ENCODE data around the gene SYT8. TPM values are rescaled to one million over a fixed set of nuclear protein-coding genes. Genes with fewer than 3 reads are reported as not detected.
"Not testable (repeated sequence)": the region's sequence is repeated elsewhere in the genome, so short reads cannot be mapped to it uniquely, and the experiment has no call there.

SYT8 gene
- total RNA-seq, 2 experiments from 2014 or later: not detected

DNA sequence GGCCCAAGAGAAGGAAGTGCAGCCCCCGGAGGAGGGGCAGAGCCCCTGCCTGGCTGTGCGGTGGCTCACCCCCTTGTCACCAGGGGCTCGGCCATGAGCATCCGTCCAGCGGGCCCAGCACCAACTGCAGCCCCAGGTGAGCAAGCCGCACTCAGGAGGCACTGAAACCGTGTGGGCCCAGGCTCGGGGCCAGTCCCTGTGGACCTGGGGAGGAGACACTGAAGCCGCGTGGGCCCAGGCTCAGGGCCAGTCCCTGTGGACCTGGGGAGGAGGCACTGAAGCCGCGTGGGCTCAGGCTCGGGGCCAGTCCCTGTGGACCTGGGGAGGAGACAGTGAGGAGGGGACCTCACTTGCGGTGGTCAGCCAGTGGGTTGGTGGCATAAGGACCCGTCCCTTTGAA, 32.0 kb downstream of the SYT8 start:
- Mint-ChIP-seq H3K27ac (no peak overlapping the region), H3K4me1 (peaks cover 21% of the 10 kb centered on the region)
- POLR2A ChIA-PET: no interaction called here

DNA sequence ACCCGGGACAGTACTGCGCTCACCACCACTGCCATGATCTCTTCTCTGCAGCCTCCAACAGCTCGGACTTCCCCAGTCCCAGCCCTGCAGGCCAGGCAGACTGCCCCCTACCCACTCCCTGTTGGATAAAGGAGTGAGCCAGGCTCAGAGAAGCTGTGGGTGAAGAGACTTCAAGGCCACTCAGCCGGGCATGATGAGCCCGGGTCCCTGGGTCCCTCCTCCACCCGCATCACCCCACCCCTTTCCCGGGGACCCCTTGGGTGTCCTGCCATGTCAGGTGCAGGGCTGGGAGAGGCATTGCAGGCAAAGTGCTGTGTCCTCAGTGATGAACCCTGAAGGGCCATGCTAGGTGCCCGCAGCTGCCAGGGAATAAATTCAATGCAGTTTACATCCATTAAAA, 32.6 kb downstream of the SYT8 start:
- no peak for DNase-seq
- Mint-ChIP-seq H3K9me3 (no peaks in the 10 kb centered on the region), H3K27ac (no peak overlapping the region), H3K4me1 (peaks cover 22% of the 10 kb centered on the region), H3K4me3 (no peak overlapping the region), H3K36me3 (peaks cover 6% of the 10 kb centered on the region), H3K27me3 (no peaks in the 10 kb centered on the region)
- ATAC-seq (ENCODE audit: low read depth): no peak
- POLR2A ChIA-PET: no interaction called here

More for the DNA sequence above, 32.0 kb downstream of the SYT8 start:
- Mint-ChIP-seq H3K36me3 (peaks cover 6% of the 10 kb centered on the region), H3K9me3 (no peaks in the 10 kb centered on the region), H3K4me3 (no peak overlapping the region), H3K27me3 (no peaks in the 10 kb centered on the region)
- DNase-seq: no peak
- ATAC-seq (ENCODE audit: low read depth): no peak

DNA sequence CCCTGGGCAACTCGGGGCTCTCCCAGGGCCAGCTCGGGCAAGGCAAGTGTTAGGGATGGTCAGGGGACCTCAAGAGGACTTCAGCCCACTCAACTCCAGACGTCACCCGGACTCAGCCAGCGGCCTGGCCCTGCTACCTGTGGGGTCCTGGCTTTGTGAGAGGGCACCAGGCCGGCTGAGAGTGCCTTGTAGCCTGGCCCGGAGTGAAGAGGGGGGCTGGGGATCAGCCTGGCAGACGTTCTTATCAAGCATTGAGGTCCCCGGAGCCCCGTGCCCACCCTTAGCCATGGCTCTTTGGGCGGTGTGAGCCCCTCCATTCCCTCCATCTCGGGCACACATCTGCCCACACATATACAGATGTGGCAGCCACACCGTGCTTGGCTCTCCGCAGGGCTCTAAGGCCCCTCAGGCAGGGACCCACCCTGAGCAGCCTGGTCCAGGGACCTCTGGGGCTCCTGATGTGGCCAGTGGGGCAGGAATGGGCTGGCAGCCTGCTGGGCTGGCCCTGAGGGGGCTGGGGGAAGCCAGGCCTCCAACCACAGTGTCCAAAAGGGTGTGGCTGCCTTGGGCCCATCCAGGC, 33.4 kb downstream of the SYT8 start:
- Mint-ChIP-seq H3K36me3 (peaks cover 6% of the 10 kb centered on the region), H3K27me3 (no peaks in the 10 kb centered on the region), H3K4me1 (peaks cover 26% of the 10 kb centered on the region), H3K9me3 (no peaks in the 10 kb centered on the region), H3K4me3 (no peak overlapping the region), H3K27ac (no peak overlapping the region)
- POLR2A ChIA-PET: no interaction called here
- DNase-seq (no peak), ATAC-seq (ENCODE audit: low read depth) (no peak)

DNA sequence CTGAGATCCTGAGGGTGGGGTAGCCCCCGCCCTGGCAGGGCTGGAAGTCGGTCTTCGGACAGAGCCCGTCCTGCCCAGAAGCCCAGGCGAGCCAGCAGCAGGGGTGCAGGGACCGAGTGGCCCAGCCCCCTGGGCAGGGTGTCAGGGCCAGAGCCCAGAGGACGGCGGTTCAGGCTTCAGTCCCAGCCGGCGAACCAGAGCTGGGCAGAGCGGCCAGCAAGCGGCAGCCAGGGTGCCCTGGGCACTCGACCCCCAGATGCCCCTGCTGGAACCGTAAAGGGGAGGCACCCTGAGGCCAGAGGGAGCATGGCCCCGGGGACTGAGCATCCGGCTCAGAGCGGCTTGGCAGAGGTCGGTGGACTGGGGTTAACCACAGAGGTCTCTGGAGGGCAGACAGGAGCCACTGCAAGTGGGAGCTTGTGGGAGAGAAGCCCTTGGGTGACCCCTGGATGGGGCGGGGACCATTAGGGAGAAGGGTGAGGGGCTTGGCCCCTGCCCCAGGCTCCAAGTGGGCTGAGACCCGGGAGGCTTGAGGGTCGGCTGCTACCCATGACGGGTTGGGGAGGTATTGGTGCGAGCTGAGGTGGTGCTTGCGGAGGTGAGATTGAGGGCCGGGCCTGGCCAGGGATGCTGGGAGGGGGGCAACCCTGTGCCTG, 34.0 kb downstream of the SYT8 start:
- no peak for DNase-seq
- Mint-ChIP-seq H3K36me3 (peaks cover 6% of the 10 kb centered on the region), H3K9me3 (no peaks in the 10 kb centered on the region), H3K27ac (no peak overlapping the region), H3K4me1 (peaks cover 27% of the 10 kb centered on the region), H3K27me3 (no peaks in the 10 kb centered on the region), H3K4me3 (no peak overlapping the region)
- POLR2A ChIA-PET: interaction anchor here (1.3 to 1.6 kb wide), 2 partner anchors 12 to 15 kb away, joined by 3 to 4 read pairs; no protein-coding TSS in a partner anchor
- no peak for ATAC-seq (ENCODE audit: low read depth)

DNA sequence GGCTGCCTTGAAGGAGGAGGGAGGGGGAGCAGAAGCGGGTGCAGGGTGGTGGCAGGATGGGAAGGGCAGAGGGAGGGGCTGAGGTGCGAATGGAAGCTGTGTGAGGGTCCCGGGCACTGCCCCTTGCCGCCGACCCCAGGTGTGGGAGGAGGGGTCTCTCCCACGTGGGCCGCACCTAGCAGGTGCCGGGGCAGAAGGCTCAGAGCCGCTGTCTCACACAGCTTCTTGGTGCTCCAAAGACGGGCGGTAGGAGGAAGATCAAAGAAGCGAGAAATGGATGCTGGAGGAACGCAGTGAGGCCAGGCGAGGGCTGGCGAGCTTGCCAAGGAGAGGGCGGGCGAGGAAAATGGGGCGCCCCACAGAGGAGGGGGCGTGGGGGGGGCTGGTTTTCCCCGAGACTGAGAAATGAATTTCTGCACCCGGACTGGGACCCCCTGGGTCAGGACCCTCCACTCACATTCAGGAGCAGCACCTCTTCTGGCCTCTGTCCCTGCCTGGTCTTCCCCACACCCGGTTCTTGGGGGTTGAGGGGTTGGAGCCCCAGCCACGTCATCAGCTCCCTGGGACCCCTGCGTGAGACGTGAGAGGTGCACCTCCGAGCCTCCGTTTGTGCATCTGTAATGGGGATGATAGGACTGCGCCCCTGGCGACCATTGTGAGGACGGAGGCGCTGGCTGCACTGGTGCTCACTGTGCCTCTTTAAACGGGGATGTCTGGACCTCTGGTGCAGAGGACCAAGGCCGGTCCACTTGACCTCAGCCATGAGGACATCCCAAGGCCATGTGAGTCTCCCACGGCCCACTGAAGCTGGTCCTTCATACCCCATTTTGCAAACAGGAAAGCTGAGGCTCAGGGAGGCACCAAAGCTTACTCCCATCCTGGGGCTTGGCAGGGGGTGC, 34.9 kb downstream of the SYT8 start:
- POLR2A ChIA-PET: interaction anchor here (1.3 to 1.6 kb wide), 2 partner anchors 13 to 16 kb away, joined by 3 to 4 read pairs; no protein-coding TSS in a partner anchor
- ATAC-seq (ENCODE audit: low read depth): no peak
- Mint-ChIP-seq H3K4me1 (peaks cover 27% of the 10 kb centered on the region), H3K9me3 (no peaks in the 10 kb centered on the region), H3K4me3 (no peak overlapping the region), H3K27me3 (no peaks in the 10 kb centered on the region), H3K36me3 (peaks cover 6% of the 10 kb centered on the region), H3K27ac (no peak overlapping the region)
- no peak for DNase-seq

DNA sequence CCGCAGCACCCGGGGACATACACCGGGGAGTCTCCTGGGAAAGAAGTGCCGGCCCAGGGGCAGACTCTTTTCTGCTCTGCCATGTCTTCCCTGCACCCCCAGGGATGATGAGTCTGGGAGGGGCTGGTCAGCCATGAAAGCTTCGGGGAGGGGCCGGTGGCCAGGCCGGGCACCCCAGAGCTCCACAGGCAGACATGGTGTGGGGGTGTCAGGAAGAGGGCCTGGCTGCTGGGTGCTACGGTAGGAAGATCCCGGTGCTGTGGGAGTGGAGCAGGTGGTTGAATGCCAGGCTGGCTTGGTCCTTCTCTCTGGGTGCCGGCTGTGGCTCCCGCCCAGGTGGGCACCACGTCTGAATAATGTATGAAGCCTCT, 35.5 kb downstream of the SYT8 start:
- Mint-ChIP-seq H3K4me1 (peaks cover 27% of the 10 kb centered on the region), H3K9me3 (no peaks in the 10 kb centered on the region), H3K27me3 (no peaks in the 10 kb centered on the region), H3K36me3 (peaks cover 6% of the 10 kb centered on the region), H3K27ac (no peak overlapping the region), H3K4me3 (peak overlapping the region; percentile 20)
- DNase-seq (no peak), ATAC-seq (ENCODE audit: low read depth) (no peak)
- POLR2A ChIA-PET: interaction anchor here (0.9 to 1.6 kb wide), 3 partner anchors 14 to 20 kb away, joined by 3 to 4 read pairs (median 3); no protein-coding TSS in a partner anchor

DNA sequence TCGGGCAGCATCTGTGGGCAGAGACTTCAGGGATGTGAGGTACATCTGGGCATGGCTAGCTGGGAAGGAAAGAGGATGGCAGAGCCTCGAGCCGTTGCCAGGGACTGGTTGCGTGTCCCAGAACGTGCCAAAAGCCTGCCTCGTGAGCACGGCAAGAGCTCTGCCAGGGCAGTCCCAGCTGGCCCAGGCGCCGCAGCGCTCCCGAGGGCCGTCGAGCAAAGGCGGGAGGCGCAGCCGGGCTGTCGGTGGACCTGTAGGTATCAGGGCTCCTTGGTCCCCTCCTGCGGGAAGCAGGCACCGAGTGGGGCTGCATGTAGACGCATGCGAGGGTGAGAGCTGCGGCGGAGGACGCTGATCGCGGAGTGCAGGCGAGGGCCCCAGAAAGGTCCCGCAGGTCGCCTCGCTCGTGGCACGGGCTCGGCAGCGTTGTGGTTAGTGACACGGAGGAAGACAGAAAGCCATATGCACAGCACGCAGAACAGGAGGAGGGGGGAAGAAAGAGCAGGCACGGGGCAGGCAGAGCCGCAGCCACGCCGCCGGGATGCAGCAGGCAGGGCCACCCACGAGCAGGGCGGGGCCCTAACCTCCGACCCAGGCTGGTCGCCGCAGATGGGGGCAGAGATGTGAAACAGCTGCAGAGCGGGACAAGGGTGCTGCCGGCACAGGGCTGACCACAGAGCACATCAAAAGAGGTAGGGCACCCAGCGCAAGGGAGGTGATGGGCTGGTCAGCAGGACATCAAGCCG, 36.1 kb downstream of the SYT8 start:
- H3K9me3 Mint-ChIP-seq: no peaks in the 10 kb centered on the region
- ATAC-seq (ENCODE audit: low read depth) (peak; percentile 70), DNase-seq (peak; percentile 57)
- H3K27me3 Mint-ChIP-seq: no peaks in the 10 kb centered on the region
- POLR2A ChIA-PET: interaction anchor here (0.9 kb wide), 1 partner anchor 20 kb away, joined by 3 read pairs; no protein-coding TSS in a partner anchor
- peaks cover 27% of the 10 kb centered on the region for H3K4me1 Mint-ChIP-seq
- H3K4me3 Mint-ChIP-seq: peak overlapping the region; percentile 49
- peak overlapping the region; percentile 79 for H3K27ac Mint-ChIP-seq
- H3K36me3 Mint-ChIP-seq: peaks cover 6% of the 10 kb centered on the region

DNA sequence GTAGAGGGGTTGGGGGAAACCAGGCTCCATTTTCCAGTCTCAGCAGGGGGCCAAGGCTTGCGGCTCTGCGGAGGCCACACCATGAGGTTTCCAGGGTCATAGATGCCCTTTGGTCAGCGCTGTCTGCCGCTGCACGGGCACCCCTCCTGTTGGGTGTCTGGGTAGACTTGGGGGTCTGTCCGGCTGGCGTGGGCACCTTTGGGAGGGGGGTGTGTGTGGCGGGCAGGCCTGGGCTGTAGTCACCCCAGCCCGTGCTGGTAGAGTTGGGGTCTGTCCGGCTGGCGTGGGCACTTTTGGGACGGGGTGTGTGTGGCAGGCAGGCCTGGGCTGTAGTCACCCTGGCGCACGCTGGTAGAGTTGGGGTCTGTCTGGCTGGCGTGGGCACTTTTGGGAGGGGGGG, 36.7 kb downstream of the SYT8 start:
- DNase-seq: no peak
- POLR2A ChIA-PET: interaction anchor here (0.9 kb wide), 1 partner anchor 19 kb away, joined by 3 read pairs; no protein-coding TSS in a partner anchor
- ATAC-seq (ENCODE audit: low read depth): no peak
- H3K27me3 Mint-ChIP-seq: no peaks in the 10 kb centered on the region
- H3K9me3 Mint-ChIP-seq: no peaks in the 10 kb centered on the region
- peaks cover 27% of the 10 kb centered on the region for H3K4me1 Mint-ChIP-seq
- H3K4me3 Mint-ChIP-seq: no peak overlapping the region
- H3K36me3 Mint-ChIP-seq: peaks cover 5% of the 10 kb centered on the region
- no peak overlapping the region for H3K27ac Mint-ChIP-seq

DNA sequence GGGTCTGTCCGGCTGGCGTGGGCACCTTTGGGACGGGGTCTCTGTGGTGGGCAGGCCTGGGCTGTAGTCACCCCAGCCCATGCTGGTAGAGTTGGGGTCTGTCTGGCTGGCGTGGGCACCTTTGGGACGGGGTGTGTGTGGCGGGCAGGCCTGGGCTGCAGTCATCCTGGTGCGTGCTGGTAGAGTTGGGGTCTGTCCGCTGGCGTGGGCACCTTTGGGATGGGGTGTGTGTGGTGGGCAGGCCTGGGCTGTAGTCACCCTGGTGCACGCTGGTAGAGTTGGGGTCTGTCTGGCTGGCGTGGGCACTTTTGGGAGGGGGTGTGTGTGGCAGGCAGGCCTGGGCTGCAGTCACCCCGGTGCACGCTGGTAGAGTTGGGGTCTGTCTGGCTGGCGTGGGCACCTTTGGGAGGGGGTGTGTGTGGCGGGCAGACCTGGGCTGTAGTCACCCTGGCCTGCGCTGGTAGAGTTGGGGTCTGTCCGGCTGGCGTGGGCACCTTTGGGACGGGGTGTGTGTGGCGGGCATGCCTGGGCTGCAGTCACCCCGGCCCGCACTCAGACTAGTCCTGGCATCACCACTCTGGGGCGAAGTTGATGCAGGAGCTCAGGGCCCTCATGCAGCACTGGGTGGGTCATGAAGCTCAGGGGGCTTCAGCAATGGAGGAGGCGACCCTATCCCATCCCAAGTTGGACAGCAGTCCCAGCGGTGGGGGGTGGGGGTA, 37.6 kb downstream of the SYT8 start:
- Mint-ChIP-seq H3K4me1 (peaks cover 27% of the 10 kb centered on the region), H3K36me3 (peaks cover 3% of the 10 kb centered on the region), H3K9me3 (no peaks in the 10 kb centered on the region), H3K27ac (no peak overlapping the region), H3K4me3 (no peak overlapping the region), H3K27me3 (no peaks in the 10 kb centered on the region)
- POLR2A ChIA-PET: no interaction called here
- peak; percentile 15 for DNase-seq
- ATAC-seq (ENCODE audit: low read depth): no peak

DNA sequence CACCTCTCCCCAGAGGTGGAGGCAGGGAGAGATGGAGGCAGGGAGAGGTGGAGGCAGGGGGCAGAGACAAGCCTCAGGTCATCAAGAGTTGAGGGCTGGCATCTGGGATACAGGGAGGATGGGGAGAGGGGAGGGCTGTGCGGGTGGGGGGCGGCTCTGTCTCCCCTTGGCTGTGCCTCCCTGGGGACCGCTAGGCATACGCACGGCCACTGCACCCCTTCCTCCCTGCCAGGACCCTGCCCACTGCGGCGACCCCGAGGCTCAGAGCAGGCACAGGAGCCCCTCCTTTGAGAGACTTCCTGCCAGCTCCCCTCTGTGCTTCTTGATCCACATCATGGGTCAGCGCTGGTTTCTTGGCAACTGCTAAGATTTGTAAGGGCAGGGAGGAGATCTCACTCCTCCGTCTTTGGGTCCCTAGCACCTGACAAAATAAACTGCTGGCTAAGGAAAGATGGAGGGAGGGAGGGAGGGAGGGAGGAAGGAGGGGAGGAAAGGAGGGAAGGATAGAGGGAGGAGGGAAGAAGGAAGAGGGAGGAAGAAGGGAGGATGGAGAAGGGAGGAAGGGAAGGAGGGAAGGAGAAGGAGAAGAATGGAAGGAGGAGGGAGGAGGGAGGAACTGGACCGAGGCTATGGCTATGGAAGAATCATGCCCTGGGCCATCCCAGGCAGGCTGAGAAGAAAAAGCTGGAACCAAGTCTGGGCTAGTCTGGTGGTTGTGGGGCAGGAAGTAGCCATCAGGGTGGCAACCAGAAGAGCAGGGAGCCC, 38.4 kb downstream of the SYT8 start:
- H3K9me3 Mint-ChIP-seq: no peaks in the 10 kb centered on the region
- DNase-seq (peak; percentile 18), ATAC-seq (ENCODE audit: low read depth) (no peak)
- H3K36me3 Mint-ChIP-seq: peaks cover 3% of the 10 kb centered on the region
- POLR2A ChIA-PET: no interaction called here
- peaks cover 27% of the 10 kb centered on the region for H3K4me1 Mint-ChIP-seq
- H3K4me3 Mint-ChIP-seq: no peak overlapping the region
- H3K27me3 Mint-ChIP-seq: no peaks in the 10 kb centered on the region
- no peak overlapping the region for H3K27ac Mint-ChIP-seq

DNA sequence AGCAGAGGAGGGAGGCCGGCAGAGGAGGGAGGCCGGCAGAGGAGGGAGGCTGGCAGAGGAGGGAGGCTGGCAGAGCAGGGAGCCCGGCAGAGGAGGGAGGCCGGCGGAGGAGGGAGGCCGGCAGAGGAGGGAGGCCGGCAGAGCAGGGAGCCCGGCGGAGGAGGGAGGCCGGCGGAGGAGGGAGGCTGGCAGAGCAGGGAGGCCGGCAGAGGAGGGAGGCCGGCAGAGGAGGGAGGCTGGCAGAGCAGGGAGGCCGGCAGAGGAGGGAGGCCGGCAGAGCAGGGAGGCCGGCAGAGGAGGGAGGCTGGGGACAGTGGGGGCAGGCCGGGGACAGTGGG, 39.0 kb downstream of the SYT8 start:
- ATAC-seq (ENCODE audit: low read depth); H3K9me3 Mint-ChIP-seq; H3K27ac Mint-ChIP-seq; H3K36me3 Mint-ChIP-seq; H3K27me3 Mint-ChIP-seq; POLR2A ChIA-PET; H3K4me3 Mint-ChIP-seq: not testable (repeated sequence)
- H3K4me1 Mint-ChIP-seq: peaks cover 27% of the 10 kb centered on the region
- peak; percentile 12 for DNase-seq

DNA sequence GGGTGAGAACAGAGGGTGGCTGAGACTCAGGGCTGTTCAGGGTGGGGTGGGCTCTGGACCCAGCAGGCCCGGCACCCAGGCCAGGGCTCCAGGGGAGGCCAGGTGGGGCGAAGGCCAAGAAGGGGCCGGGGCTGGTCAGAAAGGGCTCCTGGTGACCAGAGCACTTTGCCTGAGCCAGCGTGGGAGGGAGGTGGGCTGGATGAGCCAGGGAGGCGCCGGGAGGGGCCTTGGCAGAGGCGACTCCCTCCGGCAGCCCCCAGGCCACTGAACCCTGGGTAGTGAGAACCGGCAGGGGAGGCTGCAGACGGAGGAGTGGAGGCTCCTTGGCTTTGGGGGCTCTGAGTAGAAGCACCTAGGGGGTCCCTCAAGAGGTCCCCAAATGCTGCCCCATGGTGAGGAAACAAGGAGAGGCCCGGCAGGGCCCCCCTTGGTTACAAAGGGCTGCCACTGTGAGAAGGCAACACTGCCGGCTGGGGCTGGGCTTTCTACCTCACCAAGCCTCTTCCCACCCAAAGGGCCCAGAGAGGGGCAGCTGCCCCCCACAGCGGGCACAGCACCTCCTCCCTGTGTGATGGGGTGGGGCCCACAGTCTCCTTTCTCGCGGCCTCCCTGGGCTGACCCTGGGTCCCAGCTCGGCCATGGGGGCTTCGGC, 39.8 kb downstream of the SYT8 start:
- POLR2A ChIA-PET; H3K4me3 Mint-ChIP-seq; H3K9me3 Mint-ChIP-seq; H3K27me3 Mint-ChIP-seq; ATAC-seq (ENCODE audit: low read depth); H3K36me3 Mint-ChIP-seq; H3K27ac Mint-ChIP-seq: not testable (repeated sequence)
- peaks cover 19% of the 10 kb centered on the region for H3K4me1 Mint-ChIP-seq
- peak; percentile 32 for DNase-seq
